COLO668 (cell line): ENCODE measurements around the gene ARL15.
"Not testable (repeated sequence)": the region's sequence is repeated elsewhere in the genome, so short reads cannot be mapped to it uniquely, and the experiment has no call there.

Experiments
- DNase-seq: peaks from one replicate; lab custom pipeline; 2025; ENCODE audit not compliant: unreplicated experiment; lab: John Stamatoyannopoulos, UW

The ARL15 gene

GRCh38 chr5:54103871-54104270 is 206.5 kb downstream of the ARL15 start:
- no peak for DNase-seq

- DNase-seq: no peak
These were observed 212.1 kb downstream of the ARL15 start for GRCh38 chr5:54098267-54098666.

- no peak for DNase-seq
These were observed 214.4 kb downstream of the ARL15 start for GRCh38 chr5:54095969-54096368.

GRCh38 chr5:54094706-54095105 is 215.7 kb downstream of the ARL15 start:
- DNase-seq: no peak

GRCh38 chr5:54093861-54094260 is 216.5 kb downstream of the ARL15 start:
- DNase-seq: no peak

- no peak for DNase-seq
These were observed 217.3 kb downstream of the ARL15 start for GRCh38 chr5:54093081-54093492.

GRCh38 chr5:54091307-54092130 is 218.9 kb downstream of the ARL15 start:
- no peak for DNase-seq

- no peak for DNase-seq
These were observed 219.8 kb downstream of the ARL15 start for GRCh38 chr5:54090495-54091120.

GRCh38 chr5:54088081-54088480 is 222.3 kb downstream of the ARL15 start:
- DNase-seq: no peak

GRCh38 chr5:54087436-54087835 is 222.9 kb downstream of the ARL15 start:
- no peak for DNase-seq

GRCh38 chr5:54086191-54086590 is 224.2 kb downstream of the ARL15 start:
- no peak for DNase-seq

GRCh38 chr5:54084696-54085095 is 225.7 kb downstream of the ARL15 start:
- DNase-seq: no peak

GRCh38 chr5:54083851-54084250 is 226.5 kb downstream of the ARL15 start:
- DNase-seq: no peak

- no peak for DNase-seq
These were observed 227.1 kb downstream of the ARL15 start for GRCh38 chr5:54083245-54083644.

- no peak for DNase-seq
These were observed 229.0 kb downstream of the ARL15 start for GRCh38 chr5:54081415-54081814.

GRCh38 chr5:54080831-54081230 is 229.5 kb downstream of the ARL15 start:
- DNase-seq: no peak

- no peak for DNase-seq
These were observed 236.6 kb downstream of the ARL15 start for GRCh38 chr5:54073735-54074134.

- no peak for DNase-seq
These were observed 237.2 kb downstream of the ARL15 start for GRCh38 chr5:54073131-54073530.

GRCh38 chr5:54066433-54066832 is 243.9 kb downstream of the ARL15 start:
- DNase-seq: no peak

- no peak for DNase-seq
These were observed 246.6 kb downstream of the ARL15 start for GRCh38 chr5:54063817-54064216.

GRCh38 chr5:54062958-54063357 is 247.4 kb downstream of the ARL15 start:
- DNase-seq: no peak

- not testable (repeated sequence) for DNase-seq
These were observed 249.5 kb downstream of the ARL15 start for GRCh38 chr5:54060919-54061318.

GRCh38 chr5:54049963-54050362 is 260.4 kb downstream of the ARL15 start:
- DNase-seq: no peak
